ENCODE results near the gene PEX14.

PEX14 gene

GRCh38 chr1:10432910-10433700, 41.6 kb upstream of the PEX14 start:
- in situ Hi-C loops (cut with MboI; ENCODE audit: low pct_unique_long_range_greater_than_20kb, low sequenced_read_pairs, unreplicated experiment): loop anchor here (10.0 kb wide), 1 partner anchor 52 kb away; no protein-coding TSS in a partner anchor
- DNase-seq (ENCODE audit: low spot score): no peak
- no peak for TF ChIP-seq CTCF (IDR thresholded peaks at IDR 0.05; ENCODE audit: extremely low read depth, insufficient read depth, missing control alignments)

- in situ Hi-C loops (cut with MboI; ENCODE audit: low pct_unique_long_range_greater_than_20kb, low sequenced_read_pairs, unreplicated experiment): loop anchor here (10.0 kb wide), 1 partner anchor 51 kb away; no protein-coding TSS in a partner anchor
- TF ChIP-seq CTCF (IDR thresholded peaks at IDR 0.05; ENCODE audit: extremely low read depth, insufficient read depth, missing control alignments): no peak
- no peak for DNase-seq (ENCODE audit: low spot score)
These were observed 41.0 kb upstream of the PEX14 start for GRCh38 chr1:10433790-10434189.

GRCh38 chr1:10434590-10434989, 40.2 kb upstream of the PEX14 start:
- in situ Hi-C loops (cut with MboI; ENCODE audit: low pct_unique_long_range_greater_than_20kb, low sequenced_read_pairs, unreplicated experiment): loop anchor here (10.0 kb wide), 1 partner anchor 50 kb away; no protein-coding TSS in a partner anchor
- TF ChIP-seq CTCF (IDR thresholded peaks at IDR 0.05; ENCODE audit: extremely low read depth, insufficient read depth, missing control alignments): no peak
- no peak for DNase-seq (ENCODE audit: low spot score)

- in situ Hi-C loops (cut with MboI; ENCODE audit: low pct_unique_long_range_greater_than_20kb, low sequenced_read_pairs, unreplicated experiment): loop anchor here (10.0 kb wide), 1 partner anchor 48 kb away; no protein-coding TSS in a partner anchor
- DNase-seq (ENCODE audit: low spot score): no peak
- no peak for TF ChIP-seq CTCF (IDR thresholded peaks at IDR 0.05; ENCODE audit: extremely low read depth, insufficient read depth, missing control alignments)
These were observed 37.7 kb upstream of the PEX14 start for GRCh38 chr1:10437052-10437451.

GRCh38 chr1:10438677-10439163, 36.0 kb upstream of the PEX14 start:
- TF ChIP-seq CTCF (IDR thresholded peaks at IDR 0.05; ENCODE audit: extremely low read depth, insufficient read depth, missing control alignments): no peak
- in situ Hi-C loops (cut with MboI; ENCODE audit: low pct_unique_long_range_greater_than_20kb, low sequenced_read_pairs, unreplicated experiment): loop anchor here (10.0 kb wide), 1 partner anchor 46 kb away; no protein-coding TSS in a partner anchor
- no peak for DNase-seq (ENCODE audit: low spot score)

GRCh38 chr1:10440305-10440704, 34.4 kb upstream of the PEX14 start:
- in situ Hi-C loops (cut with MboI; ENCODE audit: low pct_unique_long_range_greater_than_20kb, low sequenced_read_pairs, unreplicated experiment): no loop called here
- no peak for TF ChIP-seq CTCF (IDR thresholded peaks at IDR 0.05; ENCODE audit: extremely low read depth, insufficient read depth, missing control alignments)
- DNase-seq (ENCODE audit: low spot score): no peak

Measured in GM13977 (cell line).